Activated CD4-positive, CD25-positive, alpha-beta regulatory T cell treated with anti-CD3 and anti-CD28 coated beads, Interleukin-2, amount 50 U/mL, for 72 hours (primary cell): ENCODE data around the gene GDE1.
"Not testable (repeated sequence)": the region's sequence is repeated elsewhere in the genome, so short reads cannot be mapped to it uniquely, and the experiment has no call there.

ENCODE experiments used
- DNase-seq: peaks from one replicate; pipeline ENCODE4 v3.0.0; 2021

GDE1 gene, protein sequence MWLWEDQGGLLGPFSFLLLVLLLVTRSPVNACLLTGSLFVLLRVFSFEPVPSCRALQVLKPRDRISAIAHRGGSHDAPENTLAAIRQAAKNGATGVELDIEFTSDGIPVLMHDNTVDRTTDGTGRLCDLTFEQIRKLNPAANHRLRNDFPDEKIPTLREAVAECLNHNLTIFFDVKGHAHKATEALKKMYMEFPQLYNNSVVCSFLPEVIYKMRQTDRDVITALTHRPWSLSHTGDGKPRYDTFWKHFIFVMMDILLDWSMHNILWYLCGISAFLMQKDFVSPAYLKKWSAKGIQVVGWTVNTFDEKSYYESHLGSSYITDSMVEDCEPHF

GRCh38 chr16:19521471-19522396, at the start of gene GDE1:
TSS of gene GDE1 (minus strand) at chr16:19522098. CDS start at chr16:19521964, 134 bp downstream.
- DNase-seq: peak; percentile 93

DNA sequence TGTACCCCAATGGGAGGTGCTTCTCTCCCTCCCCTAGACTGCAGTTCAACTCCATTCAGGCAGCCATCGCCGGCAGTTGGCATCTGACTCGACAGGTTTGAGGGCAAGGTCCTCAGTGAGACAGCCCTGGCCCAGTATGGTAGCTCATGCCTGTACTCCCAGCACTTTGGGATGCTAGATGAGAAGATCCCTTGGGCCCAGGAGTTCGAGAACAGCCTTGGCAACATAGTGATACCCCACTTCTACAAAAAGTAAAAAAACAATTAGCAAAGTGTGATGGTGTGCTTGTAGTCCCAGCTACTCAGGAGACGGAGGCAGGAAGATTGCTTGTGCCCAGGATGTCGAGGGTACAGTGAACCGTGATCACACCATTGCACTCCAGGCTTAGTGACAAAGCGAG, 45.7 kb upstream of the GDE1 start:
- DNase-seq: no peak

DNA sequence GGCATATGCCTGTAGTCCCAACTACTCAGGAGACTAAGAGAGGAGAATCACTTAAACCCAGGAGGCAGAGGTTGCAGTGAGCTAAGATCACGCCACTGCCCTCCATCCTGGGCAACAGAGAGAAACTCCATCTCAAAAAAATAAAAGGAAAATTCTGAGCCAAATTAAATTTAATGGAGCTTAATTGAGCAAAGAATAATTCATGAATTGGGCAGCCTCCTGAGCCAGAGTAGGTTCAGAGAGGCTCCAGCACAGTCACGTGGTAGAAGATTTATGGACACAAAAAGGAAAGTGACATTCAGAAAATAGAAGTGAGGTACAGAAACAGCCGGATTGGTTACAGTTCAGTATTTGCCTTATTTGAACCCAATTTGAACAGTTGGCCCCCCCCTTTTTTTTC, 44.5 kb upstream of the GDE1 start:
- DNase-seq: no peak

DNA sequence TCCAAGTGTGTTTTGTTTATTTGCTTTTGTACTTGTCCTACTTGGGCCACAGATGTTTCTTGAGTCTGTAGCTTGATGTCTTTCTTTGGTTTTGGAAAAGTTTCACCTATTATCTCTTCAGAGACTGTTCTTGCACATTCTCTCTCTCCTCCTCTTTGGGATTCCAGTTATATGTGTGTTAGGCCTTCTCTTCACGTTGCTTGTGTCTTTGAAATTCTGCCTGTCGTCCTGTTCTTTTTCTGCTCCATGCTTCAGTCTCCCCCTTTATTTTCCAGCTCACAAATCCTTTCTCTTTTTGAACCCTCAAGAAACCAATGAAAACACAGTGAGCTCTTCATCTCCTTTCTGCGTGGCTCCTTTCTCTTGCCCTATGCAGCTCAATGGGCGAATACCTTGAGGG, 41.5 kb upstream of the GDE1 start:
- DNase-seq: no peak

- no peak for DNase-seq
Observed at GRCh38 chr16:19560078-19560477, 38.2 kb upstream of the GDE1 start.

DNA sequence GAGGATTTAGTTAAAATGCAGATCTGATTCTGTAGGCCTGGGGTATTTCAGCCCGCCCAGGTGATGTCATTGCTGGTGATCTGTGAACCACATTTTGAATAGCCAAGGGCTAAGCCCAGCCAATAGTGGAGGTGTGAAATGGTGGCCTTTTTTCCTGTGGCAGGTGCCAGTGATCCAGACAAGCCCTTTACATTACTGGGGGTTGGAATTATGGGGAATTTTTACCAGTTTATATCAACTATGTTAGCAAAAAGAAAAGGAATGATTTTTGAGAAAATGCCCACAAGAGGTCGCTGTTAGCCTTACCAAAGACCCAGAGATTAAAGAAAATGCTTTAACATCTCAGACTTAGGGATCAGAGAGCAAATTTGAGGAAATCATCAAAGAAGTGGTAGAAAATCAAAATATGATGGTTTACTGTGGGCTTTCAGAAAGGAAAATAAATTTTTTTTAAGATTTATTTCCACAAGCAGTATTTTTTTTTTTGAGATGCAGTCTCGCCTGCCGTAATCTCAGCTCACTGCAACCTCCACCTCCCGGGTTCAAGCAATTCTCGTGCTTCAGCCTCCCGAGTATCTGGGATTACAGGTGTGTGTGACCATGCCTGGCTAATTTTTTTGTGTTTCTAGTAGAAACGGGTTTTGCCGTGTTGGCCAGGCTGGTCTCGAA, 37.5 kb upstream of the GDE1 start:
- no peak for DNase-seq

DNA sequence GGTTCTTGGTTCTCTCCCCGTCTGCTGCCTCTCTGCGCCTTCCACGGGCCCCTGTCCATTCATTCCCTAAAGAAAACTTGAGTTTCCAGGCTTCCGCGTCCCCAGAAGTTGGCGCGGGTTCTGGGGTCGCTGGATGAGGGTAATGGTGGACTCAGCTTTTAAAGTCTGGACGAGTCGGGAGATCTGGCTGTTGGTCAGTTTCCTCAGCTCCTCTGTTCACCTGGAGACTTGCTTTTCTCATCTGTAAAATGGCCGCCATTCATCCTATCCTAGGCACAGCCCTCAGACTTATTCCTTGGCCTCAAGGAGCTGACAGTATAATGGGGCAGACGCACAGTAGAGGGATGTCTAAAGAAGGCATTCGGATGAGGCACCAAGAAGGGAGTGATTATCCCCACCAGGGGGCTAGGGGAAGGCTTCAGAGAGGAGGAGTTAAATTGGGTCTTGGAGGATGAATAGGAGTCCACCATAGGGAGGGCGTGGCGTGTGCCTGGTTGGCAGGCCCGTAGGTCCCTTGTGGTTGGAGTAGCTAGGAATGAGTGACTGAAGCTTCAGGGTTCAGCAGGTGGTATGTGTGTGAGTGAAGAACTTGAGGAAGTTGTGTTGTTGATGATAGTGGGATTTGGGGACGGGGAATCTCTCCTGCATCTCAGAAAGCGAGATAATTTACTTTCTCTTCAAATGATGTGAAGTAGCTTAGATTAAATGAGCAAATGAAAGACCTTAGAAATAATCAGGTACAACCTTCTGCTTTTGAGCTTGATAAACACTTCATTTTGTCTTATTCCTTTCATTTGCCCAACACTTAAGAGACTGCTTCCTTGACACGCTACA, 34.3 kb upstream of the GDE1 start:
- DNase-seq: peak; percentile 39

- DNase-seq: peak; percentile 96
Observed at GRCh38 chr16:19555186-19555937, 33.5 kb upstream of the GDE1 start, which contains the start of gene VPS35L. TSS of gene VPS35L (plus strand) at chr16:19555703. CDS start at chr16:19555730, 27 bp downstream.

- no peak for DNase-seq
Observed at GRCh38 chr16:19549673-19550072, 27.8 kb upstream of the GDE1 start.

GRCh38 chr16:19548144-19548543, 26.2 kb upstream of the GDE1 start:
- no peak for DNase-seq

- DNase-seq: not testable (repeated sequence)
Observed at GRCh38 chr16:19543278-19543996, 21.5 kb upstream of the GDE1 start.

DNA sequence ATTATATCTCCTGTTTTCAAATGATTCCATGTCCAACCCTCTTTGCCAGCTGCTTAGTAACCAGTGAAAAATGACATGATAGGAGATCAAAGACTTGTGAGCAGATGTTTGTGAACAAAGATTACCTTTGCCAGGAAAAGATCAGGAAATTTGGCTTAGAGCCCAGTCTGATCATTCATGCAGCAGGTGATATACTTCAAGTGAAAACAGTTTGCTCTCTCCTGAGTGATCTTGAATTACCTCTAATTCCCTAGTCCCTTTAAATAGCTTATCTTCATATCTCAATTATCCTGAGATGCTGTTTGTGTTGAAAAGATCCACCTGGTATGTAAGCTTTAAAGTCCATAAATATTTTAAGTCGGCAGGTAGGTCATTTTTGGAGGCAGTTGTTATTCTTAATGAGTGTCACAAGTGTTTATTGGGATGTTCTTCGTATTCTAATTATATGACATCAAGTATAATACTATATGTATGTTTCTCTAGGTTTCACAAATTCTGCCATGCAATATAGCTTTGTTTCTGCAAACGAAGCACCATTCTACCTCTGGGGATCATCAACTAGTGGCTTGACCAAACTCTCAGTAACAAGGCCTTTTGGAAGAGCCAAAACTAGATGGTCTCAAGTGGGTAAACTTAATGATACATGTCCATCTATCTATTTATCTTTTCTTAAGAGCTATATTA, 20.4 kb upstream of the GDE1 start:
- DNase-seq: no peak

- no peak for DNase-seq
Observed at GRCh38 chr16:19540241-19540970, 18.5 kb upstream of the GDE1 start.

DNA sequence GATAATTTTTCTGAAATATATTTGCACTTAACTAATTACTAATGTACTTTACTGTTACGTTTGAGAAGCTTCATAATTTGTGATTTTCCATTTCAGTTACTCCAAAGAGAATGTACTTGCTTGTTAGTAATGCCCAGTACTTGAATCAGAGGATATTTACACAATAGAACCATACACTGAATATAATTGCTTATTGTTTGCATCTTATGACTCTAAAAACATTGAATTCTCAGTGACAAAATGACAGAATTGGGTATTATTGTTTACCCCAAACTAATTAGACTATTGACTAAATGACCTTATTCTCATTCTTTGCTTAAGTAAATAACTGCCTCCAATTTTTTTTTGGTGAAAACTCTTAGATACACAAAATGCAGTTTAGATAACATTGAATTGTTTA, 10.7 kb upstream of the GDE1 start:
- no peak for DNase-seq

- DNase-seq: no peak
Observed at GRCh38 chr16:19528666-19529065, 6.8 kb upstream of the GDE1 start.

- no peak for DNase-seq
Observed at GRCh38 chr16:19527161-19527560, 5.3 kb upstream of the GDE1 start.

GRCh38 chr16:19525385-19525723, 3.5 kb upstream of the GDE1 start:
- no peak for DNase-seq

- DNase-seq: no peak
Observed at GRCh38 chr16:19524616-19525384, 2.9 kb upstream of the GDE1 start.

DNA sequence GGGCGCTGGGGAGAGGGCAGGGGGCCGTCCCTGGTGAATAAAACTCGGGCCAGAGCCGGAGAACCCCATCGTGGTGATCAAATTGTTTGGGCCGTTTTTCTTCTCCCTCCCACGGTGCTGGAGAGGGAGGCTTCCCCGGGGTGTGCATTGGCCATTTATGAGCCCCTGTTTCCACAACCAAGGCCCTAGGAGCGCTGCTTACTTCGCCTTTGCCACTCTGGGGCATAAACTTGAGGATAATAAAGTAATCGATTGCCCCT, 2.4 kb upstream of the GDE1 start:
- DNase-seq: no peak
